Erythroblast (primary cell): Measurements from ENCODE around the gene C2CD3.

ENCODE experiments used
- GATA1 ChIP-seq: IDR thresholded peaks from 2 replicates; pipeline ENCODE4 v1.6.1; 2011; ENCODE audit warnings: low read depth, mild to moderate bottlenecking, control low read depth, low read length, moderate library complexity
- POLR2A ChIP-seq: IDR thresholded peaks from 2 replicates; pipeline ENCODE4 v1.6.1; 2011; ENCODE audit warnings: mild to moderate bottlenecking, low read length

GRCh38 chr11:74012074-74012809, 158.6 kb downstream of the C2CD3 start:
- TF ChIP-seq POLR2A: no peak
- no peak for TF ChIP-seq GATA1
